GM18873 (cell line): ENCODE results near the gene DPP6.

ENCODE experiments used
- ATAC-seq: cut with Tn5 transposase; IDR thresholded peaks from one replicate; pipeline ENCODE4 v1.9.1; 2021; ENCODE audit warnings: mild to moderate bottlenecking, moderate library complexity, moderate number of reproducible peaks; ENCODE audit not compliant: unreplicated experiment, low FRiP score

DPP6 gene

DNA sequence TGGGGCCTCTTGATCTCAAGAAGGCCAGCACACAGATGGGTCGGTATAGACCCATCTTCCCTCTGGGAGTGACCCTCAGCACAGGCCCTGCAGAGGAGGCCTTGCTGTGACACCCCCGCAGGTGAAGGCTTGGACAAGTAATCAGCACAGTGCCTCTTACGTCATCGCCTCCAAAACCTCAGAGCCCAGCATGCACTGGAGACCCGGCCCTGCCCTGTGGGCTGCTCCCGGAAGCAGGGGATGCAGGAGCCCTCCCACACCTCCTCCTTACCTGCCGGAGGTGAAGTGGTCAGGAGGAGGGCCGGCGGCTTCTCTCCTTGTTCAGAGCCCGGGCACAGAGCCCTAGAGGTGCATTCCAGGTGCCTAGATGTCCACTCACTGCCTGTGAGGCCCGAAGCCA lies 829.3 kb downstream of the DPP6 start:
- no peak for ATAC-seq

DNA sequence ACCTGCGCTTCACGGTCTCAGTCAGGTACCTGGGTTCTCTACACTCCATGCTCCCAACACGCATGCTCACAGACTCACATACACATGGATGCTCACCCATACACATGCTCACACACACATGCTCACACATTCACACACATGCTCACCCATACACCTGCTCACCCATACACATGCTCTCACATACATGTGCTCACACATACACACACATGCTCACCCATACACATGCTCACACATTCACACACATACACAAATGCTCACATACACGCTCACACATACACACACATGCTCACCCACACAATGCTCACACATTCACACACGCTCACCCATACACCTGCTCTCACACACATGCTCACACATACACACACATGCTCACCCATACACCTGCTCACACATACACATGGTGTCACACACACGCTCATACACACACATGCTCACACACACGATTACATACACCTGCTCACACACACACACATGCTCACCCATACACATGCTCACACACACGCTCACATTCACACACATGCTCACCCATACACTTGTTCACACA lies 830.8 kb downstream of the DPP6 start:
- ATAC-seq: no peak

DNA sequence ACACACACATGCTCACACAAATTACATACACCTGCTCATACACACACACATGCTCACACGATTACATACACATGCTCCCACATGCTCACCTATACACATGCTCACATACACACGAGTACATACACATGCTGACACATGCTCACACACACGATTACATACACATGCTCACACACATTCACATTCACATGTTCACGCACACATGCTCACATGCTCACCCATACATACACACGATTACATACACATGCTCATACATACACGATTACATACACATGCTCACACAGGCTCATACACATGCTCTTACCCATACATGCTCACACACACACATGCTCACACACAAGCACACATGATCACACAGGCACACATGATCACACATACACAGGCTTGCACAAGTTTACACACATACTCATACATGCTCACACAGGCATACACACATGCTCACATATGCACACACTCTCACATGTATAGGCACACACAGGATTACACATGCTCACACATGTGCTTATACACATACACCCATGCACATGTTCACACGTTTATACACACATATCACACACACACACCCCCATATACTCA lies 832.2 kb downstream of the DPP6 start:
- ATAC-seq: no peak

DNA sequence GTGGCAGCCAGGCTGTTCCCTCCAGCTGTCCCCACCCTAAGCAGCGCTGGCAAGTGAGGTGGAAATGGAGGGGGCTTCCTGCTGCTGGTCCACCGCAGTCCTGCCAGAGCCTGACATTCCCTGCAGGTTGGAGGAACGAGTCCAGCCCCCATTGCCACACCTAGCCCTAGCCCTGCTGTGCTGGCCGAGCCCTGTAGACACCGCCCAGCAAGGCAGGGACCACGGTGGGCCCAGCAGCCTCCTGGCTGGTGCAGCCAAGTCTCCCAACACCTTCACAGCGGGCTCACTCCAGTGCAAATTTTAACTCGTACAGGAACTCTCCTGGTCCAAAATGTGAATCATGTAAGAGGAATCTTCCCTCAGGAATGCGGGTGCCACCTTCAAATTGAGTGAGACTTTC lies 834.4 kb downstream of the DPP6 start:
- ATAC-seq: no peak

DNA sequence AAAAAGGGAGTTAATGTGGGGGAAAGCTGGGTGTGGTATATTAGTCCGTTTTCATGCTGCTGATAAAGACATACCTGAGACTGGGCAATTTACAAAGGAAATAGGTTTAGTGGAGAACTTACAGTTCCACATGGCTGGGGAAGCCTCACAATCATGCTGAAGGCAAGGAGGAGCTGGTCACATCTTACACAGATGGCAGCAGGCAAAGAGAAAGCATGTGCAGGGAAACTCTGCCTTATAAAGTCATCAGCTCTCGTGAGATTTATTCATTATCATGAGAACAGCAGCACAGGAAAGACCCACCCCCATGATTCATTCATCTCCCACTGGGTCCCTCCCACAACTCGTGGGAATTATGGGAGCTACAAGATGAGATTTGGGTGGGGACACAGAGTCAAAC lies 836.5 kb downstream of the DPP6 start:
- no peak for ATAC-seq

DNA sequence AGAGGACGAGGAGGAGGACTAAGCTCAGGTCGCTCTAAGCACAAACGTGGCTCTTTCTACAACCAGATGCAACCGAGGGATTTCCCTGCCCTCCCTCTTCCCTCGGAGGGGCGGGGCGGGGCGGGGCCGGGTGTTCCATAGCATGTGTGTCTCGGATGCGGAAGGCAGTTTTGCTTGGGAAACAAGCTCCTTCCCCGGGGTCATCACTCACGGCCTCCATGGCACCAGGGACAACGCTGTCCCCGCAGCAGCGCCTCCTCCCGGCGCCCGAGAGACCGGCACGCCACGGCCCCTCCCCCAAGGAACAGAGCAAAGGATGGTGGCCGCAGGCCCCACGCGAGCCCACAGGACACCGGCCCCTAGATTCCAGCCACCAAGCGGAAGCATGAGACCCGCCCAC lies 840.3 kb downstream of the DPP6 start:
- ATAC-seq: no peak

DNA sequence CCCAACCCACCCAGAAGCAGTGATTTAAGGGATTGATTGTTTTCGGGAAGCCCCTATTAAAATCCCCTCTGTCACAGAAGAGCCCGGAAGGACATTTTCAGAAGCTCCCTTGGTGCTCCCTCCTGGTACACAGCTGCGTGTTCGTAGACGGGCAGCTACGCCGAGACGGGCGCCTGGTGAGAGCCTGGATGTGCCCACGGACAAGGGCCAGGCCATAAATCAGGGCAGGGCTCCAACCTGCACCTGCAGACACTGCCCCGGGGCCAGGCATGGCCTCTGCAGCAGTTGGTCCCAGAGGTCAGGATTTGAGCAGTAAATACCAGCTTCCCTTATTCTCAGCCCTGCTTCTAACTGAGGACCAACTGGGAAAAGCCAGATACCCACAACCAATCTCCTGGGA lies 843.9 kb downstream of the DPP6 start:
- no peak for ATAC-seq

DNA sequence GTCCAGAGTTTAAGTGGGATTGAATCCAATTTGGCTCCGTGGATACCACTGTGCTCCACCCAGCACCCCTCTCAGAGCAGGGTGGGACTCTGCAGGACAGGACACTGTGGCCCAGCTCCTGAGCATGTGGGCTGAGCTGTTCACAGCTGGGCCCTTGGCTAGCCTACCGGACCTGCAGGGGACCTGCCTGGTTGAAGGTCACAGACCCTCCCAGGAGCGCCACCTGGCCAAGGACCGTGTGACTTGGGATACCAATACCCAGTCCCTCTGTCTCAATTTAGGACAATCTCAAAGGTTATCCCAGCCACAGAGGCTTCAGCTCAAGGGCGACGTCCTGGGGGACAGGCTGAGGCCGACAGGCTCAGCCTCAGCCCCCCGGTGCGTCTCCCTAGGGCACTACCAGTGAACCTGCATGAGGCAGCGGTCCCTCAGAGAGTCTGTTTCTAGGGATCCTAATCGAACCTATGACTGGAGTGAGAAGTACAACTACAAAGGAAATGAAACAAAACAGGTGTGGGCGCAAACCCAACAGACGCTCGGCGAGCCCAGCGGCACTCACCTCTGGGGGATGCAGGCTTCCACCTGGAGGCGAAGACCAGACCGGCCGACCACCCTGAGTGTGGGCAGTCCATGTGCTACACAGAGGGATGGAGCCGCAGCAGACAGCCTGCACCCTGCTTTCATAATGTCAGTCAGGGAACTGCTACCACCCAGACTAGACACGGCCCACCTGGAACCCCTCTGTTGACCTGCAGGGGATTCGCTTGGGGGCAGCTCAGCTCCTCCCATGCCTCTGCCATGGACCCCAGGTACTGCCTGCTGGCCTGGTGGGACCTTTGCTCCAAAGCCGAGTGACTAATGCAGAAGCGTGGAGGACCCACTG lies 847.0 kb downstream of the DPP6 start:
- ATAC-seq: no peak

DNA sequence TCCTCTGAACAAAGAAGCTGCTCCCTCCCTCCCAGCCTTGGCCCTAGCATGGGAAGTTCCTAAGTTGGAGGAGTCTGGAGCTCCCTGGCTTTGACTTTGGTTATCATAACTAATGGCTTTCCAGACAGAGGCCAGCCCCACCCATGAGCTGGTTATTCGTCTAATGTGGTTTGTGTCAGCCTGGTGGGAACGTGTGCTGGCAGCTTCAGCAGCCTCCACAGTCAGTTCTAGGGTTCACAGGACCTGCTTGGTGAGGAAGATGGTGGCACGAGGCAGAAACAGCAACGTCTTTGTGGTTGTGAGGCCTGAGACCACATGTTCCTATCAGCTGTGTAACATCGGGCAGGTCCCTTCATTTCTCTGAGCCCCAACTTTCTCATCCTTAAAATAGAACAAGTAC lies 847.7 kb downstream of the DPP6 start:
- ATAC-seq: no peak

DNA sequence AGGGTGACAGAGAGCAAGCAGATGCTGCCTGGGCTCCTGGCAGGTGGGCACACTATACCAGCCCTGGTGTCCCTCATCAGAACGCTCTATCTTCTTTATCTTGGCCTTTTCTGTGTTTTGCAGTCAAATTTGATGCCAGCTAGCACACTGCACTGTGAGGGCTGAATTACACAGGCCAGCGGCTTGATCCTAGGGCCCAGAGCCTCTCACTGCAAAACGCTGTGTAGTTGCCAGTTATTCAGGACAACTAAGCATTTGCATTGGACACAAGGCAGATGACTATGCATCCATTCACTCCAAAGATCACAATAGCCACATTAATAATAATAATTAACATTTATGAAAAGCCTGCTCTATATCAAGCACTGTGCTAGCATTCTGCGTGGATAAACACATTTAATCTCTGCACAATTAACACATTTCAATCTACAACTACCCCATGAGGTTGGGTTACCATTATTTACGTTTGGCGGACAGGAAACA lies 850.4 kb downstream of the DPP6 start:
- ATAC-seq: no peak

DNA sequence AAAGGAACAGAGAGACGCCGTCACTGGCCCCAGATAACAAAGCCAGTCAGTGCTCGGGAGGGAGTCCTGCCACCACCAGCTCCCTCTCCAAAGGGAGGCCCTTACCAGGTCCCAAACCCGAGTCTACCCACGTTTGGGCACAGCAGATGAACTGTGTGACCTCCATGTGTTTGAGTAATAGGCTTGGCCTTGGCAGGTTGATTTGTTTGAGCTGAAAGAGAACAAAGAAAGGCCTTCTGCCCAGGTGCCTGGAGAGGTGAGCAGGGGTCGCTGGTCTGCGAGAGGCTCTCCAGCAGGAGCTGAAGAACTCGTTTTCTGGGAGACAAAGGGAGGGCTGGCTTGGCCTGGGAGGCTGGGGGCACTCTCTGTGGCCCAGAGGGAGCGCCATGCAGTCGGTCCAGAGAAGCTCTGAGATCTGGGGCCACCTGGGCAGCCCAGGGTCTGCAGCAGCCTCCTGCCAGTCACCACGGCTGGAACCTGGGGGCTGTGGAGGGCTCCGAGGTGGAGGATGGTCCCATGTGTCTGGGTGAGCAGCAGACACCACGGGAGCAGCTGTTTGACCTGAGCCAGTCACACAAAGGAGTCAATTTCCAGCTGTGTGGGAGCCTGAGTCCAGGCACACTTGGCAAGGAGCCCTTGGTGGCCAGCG lies 851.0 kb downstream of the DPP6 start:
- ATAC-seq: no peak

DNA sequence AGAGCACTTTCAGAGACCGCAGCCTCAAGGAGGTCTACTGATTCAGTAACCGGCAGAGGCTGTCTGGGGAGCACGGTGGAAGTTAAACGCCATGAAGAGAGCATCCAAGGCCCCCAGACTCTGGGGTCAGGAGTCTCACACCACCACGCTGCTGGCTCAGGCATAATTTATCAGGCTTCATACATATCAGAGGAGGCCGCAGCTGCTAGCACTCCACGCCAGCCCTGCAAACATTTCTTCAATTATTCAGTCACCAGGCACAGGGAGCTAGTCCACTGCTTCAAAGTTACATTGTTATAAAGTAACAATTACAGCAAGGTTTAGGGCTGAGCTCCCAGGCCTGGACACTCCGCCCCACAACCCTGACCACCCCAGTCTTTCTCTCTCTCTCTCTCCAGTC lies 852.9 kb downstream of the DPP6 start:
- ATAC-seq: no peak

DNA sequence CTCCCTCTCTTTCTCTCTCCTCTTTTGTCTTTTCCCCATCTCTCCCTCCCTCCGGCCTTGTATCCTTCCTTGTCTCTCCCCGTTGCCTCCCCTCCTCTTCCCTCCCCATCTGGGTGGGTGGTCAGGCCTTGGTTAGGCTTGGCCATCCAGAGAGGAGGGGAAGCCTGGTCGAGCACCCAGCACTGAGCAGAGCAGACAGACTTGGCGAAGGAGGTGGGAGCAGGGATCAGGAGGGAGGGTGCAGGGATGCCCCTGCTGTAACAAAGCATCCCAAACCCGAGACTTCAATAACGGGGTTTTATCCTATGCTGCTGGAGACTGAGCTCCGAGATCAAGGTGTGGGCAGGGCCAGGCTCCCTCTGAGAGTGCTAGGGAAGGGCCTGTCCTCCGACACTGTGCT lies 853.4 kb downstream of the DPP6 start:
- ATAC-seq: no peak

DNA sequence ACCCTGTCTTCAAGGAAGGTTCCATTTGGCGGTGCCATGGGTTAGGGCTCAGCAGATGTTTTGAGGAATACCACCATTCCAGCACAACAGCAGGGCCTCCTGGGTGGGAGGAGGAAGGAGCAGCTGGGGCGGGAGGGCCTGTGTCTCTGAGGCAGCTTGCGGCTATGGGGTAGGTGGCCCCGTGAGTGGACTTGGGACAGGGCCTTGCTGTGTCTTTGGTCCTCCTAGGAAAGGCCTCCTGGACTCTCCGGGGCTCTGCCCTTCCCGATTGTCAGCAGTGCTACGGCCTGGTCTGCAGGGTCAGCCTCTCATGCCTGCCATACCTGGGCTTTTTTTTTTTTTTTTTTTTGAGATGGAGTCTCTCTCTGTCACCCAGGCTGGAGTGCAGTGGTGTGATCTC lies 854.0 kb downstream of the DPP6 start:
- no peak for ATAC-seq

DNA sequence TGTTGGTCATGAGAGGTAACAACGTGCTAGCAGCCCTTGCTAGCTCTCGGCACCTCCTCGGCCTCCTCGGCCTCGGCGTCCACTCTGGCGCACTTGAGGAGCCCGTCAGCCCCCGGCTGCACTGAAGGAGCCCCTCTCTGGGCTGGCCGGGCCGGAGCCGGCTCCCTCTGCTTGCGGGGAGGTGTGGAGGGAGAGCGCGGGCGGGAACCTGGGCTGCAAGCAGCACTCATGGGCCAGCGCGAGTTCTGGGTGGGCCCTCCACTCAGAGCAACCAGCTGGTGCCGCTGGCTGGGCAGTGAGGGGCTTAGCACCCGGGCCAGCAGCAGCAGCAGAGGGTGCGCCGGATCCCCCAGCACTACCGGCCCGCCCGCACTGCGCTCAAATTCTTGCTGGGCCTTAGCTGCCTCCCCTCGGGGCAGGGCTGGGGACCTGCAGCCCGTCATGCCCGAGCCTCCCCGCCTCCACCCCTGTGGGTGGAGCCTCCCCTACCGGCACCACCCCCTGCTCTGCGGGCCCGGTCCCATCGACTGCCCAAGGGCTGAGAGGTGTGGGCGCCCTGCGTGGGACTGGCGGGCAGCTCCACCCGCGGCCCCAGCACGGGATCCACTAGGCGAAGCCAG lies 854.6 kb downstream of the DPP6 start:
- no peak for ATAC-seq

DNA sequence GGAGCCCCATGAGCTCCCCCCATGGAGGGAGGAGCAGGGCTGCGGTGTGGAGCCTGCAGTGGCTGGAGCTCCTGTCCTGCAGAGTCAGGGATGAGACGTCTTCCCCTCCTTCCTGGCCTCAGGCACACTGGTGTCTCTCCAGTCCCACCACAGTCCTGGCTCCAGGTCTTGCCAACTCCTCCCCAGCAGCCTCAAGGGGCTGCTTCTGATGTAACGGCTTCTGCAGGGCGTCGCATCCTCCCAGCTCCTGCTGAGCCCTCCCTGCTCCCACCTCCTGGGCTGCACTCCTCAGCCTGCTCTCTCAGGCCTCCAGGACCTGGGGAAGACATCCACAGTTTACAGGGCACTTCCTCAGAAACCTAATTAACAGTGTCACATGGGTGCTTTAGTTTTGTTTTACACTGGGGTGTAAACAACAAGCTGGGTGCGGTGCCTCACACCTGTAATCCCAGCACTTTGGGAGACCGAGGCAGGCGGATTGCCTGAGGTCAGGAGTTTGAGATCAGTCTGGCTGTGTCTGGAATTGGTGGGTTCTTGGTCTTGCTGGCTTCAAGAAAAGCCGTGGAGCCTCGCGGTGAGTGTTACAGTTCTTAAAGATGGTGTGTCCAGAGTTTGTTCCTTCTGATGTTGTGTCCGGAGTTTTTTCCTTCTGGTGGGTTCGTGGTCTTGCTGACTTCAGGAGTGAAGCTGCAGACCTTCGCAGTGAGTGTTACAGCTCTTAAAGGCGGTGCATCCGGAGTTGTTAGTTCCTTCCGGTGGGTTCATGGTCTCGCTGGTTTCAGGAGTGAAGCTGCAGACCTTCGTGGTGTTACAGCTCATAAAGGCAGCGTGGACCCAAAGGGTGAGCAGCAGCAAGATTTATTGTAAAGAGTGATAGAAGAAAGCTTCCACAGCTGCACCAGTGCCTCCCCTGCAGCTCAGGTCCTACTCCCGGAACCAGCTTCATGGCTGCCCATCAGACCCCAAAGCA lies 855.7 kb downstream of the DPP6 start:
- ATAC-seq: no peak

DNA sequence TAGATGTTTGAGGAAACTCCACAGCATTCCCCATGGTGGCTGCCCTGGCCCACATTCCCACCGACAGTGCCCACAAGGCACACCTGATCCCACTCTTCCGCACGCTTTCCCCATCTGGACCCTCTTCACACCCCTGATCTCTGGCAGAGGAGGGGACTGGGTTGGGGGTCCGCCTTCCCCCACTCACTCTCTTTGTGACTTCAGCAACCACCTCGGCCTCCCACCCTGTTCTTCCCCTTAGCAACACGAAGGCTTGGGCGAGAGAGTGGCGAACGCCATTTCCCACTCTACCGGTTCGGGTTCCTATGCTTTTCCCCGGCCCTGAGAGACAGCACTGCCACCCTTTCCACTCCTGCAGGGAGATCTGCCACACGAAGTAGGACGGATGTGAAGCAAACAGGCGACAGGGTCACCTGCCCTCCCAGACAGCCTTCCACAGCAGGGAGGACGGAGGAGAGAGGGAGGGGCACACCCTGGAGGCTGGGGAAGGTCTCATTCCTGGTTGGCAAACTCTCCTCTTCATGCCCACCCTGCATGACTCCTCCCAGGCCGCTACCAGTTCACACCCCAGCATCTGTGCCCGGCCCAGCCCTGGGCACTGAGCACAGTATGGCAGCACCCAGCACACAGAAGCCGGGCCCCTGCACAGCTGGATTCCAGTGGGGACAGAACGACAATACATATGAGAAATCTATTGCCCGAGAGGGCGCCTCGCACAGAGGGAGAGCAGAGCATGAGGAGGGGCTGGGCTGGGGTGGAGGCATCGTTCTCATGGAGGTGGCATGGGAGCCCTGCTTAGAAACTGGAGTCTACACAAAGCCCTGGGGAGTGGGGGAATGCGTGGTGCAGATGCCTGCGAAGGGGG lies 857.3 kb downstream of the DPP6 start:
- no peak for ATAC-seq

DNA sequence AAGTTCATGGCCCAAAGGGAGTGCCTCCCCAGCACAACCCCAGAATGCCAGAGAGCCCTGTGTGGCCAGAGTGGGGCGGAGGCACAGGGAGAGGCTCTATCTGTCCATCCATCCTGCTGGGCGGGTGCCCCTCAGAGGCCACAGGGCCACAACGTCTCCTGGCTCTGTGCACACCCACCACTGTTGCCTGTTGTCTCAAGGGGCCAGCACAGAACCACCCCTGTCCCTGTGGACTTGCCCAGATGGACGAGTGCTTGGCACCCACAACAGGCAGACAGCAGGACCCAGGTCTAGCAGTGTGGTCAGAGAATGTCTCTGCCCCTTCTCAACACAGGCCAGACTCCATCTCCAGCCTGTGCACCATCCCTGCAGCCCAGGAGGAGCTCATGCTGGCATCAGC lies 857.9 kb downstream of the DPP6 start:
- no peak for ATAC-seq

DNA sequence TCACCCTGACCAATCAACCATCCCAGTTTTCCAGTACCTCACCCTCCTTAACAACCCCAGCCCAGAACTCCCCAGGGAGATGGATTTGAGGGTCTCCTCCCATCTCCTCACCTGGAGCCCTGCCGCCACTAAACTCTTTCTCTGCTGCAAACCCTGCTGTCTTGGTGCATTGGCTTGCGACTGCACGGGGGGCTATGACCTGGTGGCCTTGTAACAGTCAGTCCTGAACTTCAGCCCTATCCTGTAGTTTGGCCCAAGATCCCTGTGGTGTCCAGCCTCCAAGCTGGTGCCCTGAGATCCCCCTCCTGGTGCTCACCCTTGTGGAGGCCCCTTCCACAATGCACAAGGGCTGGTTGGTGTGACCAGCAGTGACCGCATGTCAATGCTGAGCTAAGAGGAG lies 858.8 kb downstream of the DPP6 start:
- ATAC-seq: no peak
